ENCODE results near the gene PPP3R1.

GRCh38 chr2:68176657-68177056 is 75.7 kb downstream of the PPP3R1 start:
- TF ChIP-seq POLR2A (IDR thresholded peaks at IDR 0.05; ENCODE audit: low read length) (no peak), GATA1 (IDR thresholded peaks at IDR 0.05; ENCODE audit: low read depth, low read length) (no peak)
